MCF 10A (cell line): Measurements from ENCODE around the gene HJURP. TPM values are rescaled to one million over a fixed set of nuclear protein-coding genes. Genes with fewer than 3 reads are reported as not detected.
"Not testable (repeated sequence)": the region's sequence is repeated elsewhere in the genome, so short reads cannot be mapped to it uniquely, and the experiment has no call there.

Source experiments
- BruUV-seq: library from RNA; stranded (reverse); fragments of 400-500 nt; replicated peaks from 2 replicates; lab custom pipeline; 2021; lab: Mats Ljungman, UMichigan
- CTCF ChIA-PET: fragments of 300-600 bp; sonication (Branson Sonifier 250); formaldehyde crosslinking; extraction: SDS; loops from one replicate; lab custom pipeline; 2021; ENCODE audit warnings: antibody characterized with exemption, inconsistent platforms; lab: Yijun Ruan, JAX
- POLR2A ChIA-PET: fragments of 300-600, 350-650 bp; sonication (Branson Sonifier 250); formaldehyde crosslinking; extraction: SDS; loops from one replicate; lab custom pipeline; 2020; ENCODE audit warnings: antibody characterized with exemption, inconsistent platforms; lab: Yijun Ruan, JAX
- DNase-seq: peaks from one replicate; pipeline ENCODE4 v3.0.0-alpha.2; 2018; ENCODE audit not compliant: unreplicated experiment
- H3K27ac Mint-ChIP-seq: one replicate; pipeline ENCODE4 v1.8.0; 2022; ENCODE audit warnings: mild to moderate bottlenecking, low read depth, mixed read lengths; ENCODE audit not compliant: unreplicated experiment
- H3K27me3 Mint-ChIP-seq: one replicate; pipeline ENCODE4 v1.8.0; 2022; ENCODE audit warnings: mixed read lengths; ENCODE audit not compliant: insufficient read depth, unreplicated experiment
- H3K36me3 Mint-ChIP-seq: one replicate; pipeline ENCODE4 v1.8.0; 2022; ENCODE audit warnings: mild to moderate bottlenecking, moderate library complexity, mixed read lengths; ENCODE audit not compliant: insufficient read depth, unreplicated experiment
- H3K4me1 Mint-ChIP-seq: one replicate; pipeline ENCODE4 v1.8.0; 2022; ENCODE audit warnings: mixed read lengths; ENCODE audit not compliant: insufficient read depth, unreplicated experiment
- H3K4me3 Mint-ChIP-seq: one replicate; pipeline ENCODE4 v1.8.0; 2022; ENCODE audit warnings: mild to moderate bottlenecking, moderate library complexity, mixed read lengths; ENCODE audit not compliant: unreplicated experiment
- H3K9me3 Mint-ChIP-seq: one replicate; pipeline ENCODE4 v1.8.0; 2022; ENCODE audit warnings: mixed read lengths; ENCODE audit not compliant: unreplicated experiment
- intact Hi-C: fragments of 100-400 bp; cut with micrococcal nuclease; formaldehyde crosslinking; loops from 2 replicates; pipeline ENCODE4 v1.14.1; 2022
- total RNA-seq: library from RNA; stranded (reverse); gene quantifications from 2 replicates; pipeline ENCODE4 v1.2.3, GENCODE V29; 2022
- TF ChIP-seq, protein P1 (sequence below): fragments of 200-600 bp; IDR thresholded peaks from one replicate; pipeline ENCODE4 v1.8.0; 2022; ENCODE audit warnings: antibody characterized with exemption, mild to moderate bottlenecking; ENCODE audit not compliant: unreplicated experiment

HJURP gene
- total RNA-seq, 1 experiment from 2014 or later: 29.3 TPM

GRCh38 chr2:233892793-233893192 lies 38.5 kb upstream of the HJURP start:
- Mint-ChIP-seq H3K27me3 (peaks cover 17% of the 10 kb centered on the region), H3K4me3 (no peak overlapping the region), H3K36me3 (no peaks in the 10 kb centered on the region), H3K27ac (no peak overlapping the region), H3K9me3 (no peaks in the 10 kb centered on the region), H3K4me1 (no peaks in the 10 kb centered on the region)
- POLR2A ChIA-PET: no interaction called here
- intact Hi-C loops: no loop called here
- CTCF ChIA-PET: no interaction called here
- no TSS peak for BruUV-seq
- DNase-seq: peak; percentile 3
- TF ChIP-seq, protein P1, sequence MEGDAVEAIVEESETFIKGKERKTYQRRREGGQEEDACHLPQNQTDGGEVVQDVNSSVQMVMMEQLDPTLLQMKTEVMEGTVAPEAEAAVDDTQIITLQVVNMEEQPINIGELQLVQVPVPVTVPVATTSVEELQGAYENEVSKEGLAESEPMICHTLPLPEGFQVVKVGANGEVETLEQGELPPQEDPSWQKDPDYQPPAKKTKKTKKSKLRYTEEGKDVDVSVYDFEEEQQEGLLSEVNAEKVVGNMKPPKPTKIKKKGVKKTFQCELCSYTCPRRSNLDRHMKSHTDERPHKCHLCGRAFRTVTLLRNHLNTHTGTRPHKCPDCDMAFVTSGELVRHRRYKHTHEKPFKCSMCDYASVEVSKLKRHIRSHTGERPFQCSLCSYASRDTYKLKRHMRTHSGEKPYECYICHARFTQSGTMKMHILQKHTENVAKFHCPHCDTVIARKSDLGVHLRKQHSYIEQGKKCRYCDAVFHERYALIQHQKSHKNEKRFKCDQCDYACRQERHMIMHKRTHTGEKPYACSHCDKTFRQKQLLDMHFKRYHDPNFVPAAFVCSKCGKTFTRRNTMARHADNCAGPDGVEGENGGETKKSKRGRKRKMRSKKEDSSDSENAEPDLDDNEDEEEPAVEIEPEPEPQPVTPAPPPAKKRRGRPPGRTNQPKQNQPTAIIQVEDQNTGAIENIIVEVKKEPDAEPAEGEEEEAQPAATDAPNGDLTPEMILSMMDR: no peak

DNA sequence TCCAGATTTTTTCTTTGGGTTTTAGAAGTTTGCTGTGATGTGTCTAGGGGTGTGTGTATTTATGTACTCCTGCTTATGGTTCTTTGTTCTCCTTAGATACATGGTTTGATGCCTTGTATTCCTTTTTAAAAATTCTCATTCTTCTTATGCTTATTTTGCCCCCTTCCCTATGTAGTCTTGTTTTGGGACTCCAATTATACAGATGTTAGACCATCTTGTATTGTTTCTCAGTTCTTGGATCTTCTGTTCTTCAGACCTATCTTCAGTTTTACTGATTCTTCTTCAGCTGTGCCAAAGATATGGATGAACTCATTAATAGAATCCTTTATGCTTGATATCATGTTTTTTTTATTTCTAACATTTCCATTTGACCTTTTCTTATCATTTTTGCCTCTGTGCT lies 28.0 kb upstream of the HJURP start:
- intact Hi-C loops: no loop called here
- Mint-ChIP-seq H3K36me3 (no peaks in the 10 kb centered on the region), H3K4me1 (no peaks in the 10 kb centered on the region), H3K9me3 (peaks cover 30% of the 10 kb centered on the region), H3K4me3 (no peak overlapping the region), H3K27ac (no peak overlapping the region), H3K27me3 (peaks cover 2% of the 10 kb centered on the region)
- ChIA-PET POLR2A (no interaction called here), CTCF (no interaction called here)
- DNase-seq: no peak
- TF ChIP-seq, protein P1: no peak
- no TSS peak for BruUV-seq

- H3K4me3 Mint-ChIP-seq, H3K9me3 Mint-ChIP-seq, H3K27ac Mint-ChIP-seq, H3K36me3 Mint-ChIP-seq, H3K4me1 Mint-ChIP-seq, POLR2A ChIA-PET, BruUV-seq, DNase-seq, intact Hi-C loops: not testable (repeated sequence)
- CTCF ChIA-PET: interaction anchor here (1.4 kb wide), 1 partner anchor 15 kb away, joined by 5 read pairs; no protein-coding TSS in a partner anchor
- peaks cover 29% of the 10 kb centered on the region for H3K27me3 Mint-ChIP-seq
Measured at GRCh38 chr2:233872125-233872524, 17.8 kb upstream of the HJURP start.

DNA sequence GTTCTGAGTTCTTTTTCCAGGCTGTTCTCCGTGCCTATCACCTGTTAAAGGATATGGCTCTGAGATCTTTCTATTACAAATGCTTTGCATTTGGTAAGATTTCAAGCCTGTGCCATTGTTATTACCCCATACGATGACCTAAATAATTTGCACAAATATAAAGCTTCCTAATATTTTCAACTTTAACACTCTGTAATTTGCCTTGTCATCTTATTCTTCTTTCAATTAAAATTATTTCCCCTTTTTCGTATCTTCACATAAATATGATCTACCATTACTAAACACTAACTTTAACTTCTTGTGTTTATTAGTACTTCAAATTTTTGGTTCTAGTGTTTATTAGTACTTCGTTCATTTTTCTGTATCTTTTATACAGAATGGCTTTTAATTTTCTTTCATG lies 17.1 kb upstream of the HJURP start:
- ChIA-PET CTCF (no interaction called here), POLR2A (no interaction called here)
- TF ChIP-seq, protein P1: no peak
- H3K27me3 Mint-ChIP-seq: peaks cover 29% of the 10 kb centered on the region
- H3K27ac Mint-ChIP-seq: no peak overlapping the region
- no peak overlapping the region for H3K4me3 Mint-ChIP-seq
- intact Hi-C loops: no loop called here
- BruUV-seq: no TSS peak
- no peak for DNase-seq
- no peaks in the 10 kb centered on the region for H3K36me3 Mint-ChIP-seq
- H3K9me3 Mint-ChIP-seq: no peaks in the 10 kb centered on the region
- H3K4me1 Mint-ChIP-seq: no peaks in the 10 kb centered on the region
